Dedifferentiated amniotic fluid mesenchymal stem cell (primary cell): ENCODE results near the gene SLC9A8.
A peak's percentile ranks its signal among the peaks of the same experiment; 100 is the strongest.
"Not testable (repeated sequence)": the region's sequence is repeated elsewhere in the genome, so short reads cannot be mapped to it uniquely, and the experiment has no call there.

Source experiments
- DNase-seq: peaks from one replicate; pipeline ENCODE4 v3.0.0-alpha.2; 2016; ENCODE audit errors: extremely low spot score

SLC9A8 gene

DNA sequence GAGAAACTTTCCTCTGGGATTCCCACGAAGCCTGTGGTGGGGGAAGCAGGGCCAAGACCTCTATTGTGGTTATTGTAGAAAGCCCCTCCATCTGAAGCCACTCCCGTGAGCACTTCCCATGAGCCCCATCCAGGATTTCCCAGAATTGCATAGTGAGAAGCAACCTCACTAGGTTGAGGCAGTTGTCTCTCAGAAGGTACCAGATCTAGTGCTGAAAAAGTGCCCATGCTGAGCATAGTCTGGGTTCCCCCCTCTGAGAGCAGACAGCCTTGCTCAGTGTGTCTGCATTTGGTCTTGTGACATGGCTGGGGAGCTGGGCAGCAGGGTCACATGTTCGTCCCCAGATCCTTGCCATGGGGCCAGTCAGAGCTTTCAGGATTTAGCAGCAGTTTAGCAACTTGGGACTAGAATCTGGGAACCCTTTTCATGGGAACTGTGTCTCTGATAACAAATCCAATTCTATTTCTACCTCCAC lies 38.6 kb downstream of the SLC9A8 start:
- DNase-seq = no peak

DNA sequence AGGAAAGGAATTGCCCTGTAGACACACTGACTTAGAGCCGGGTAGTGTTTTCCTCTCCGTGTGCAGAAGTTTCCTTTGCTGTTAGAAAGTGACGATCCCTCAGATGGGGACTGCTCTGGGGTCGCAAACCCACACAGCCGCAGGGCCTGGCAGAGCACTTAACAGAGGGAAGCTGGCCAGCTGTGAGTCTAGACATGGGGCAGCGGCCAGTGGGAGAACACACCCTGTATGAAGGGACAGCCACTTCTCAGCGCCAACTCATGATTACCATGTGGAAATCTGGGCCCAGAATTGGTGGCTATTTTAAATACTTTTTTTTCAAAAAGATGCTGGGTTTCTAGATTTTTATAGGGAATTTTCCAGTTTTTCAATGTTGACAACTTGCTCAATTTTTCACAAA lies 39.4 kb downstream of the SLC9A8 start:
- DNase-seq = no peak

DNA sequence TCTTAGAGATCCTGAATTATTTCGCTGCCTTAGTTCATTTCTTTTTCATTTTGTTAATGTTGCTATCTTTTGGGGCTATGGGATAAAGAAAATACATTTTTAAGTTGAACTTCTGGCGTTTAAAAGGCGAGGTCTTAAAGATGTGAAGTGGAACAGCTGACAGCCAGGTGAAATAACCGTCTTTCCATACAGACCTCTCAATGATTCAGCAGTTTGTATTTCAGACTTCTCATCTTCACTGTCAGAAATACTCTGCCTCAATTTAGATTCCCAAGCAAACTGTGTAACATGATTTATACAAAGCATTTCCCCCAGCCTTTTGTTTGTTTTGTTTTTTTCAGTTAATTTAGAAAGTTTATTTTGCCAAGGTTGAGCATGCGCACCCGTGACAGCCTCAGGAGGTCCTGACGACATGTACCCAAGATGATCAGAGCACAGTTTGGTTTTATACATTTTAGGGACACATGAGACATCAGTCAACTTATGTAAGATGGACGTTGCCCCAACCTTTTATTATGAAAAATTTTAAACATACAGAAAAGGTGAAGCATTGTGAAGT lies 40.0 kb downstream of the SLC9A8 start:
- no peak for DNase-seq

DNA sequence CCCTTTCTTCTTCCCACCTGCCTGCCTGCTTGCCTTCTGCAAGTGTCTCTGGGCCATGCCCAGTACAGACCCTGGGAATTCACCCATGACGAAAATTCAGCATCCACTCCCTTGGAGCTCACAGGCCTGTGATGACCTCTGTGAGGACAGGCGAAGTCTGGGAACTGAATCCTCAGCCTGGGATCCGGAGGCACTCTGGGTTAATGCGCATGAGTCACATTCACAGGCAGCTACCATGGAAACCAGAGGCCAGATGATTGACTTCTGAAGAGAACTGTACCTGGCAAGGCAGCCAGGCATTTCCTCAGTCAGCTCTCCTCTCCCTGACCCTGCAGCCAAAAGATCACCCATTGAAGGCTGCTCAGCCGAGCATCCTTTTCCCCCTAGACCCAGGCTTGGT lies 41.0 kb downstream of the SLC9A8 start:
- DNase-seq = no peak

DNA sequence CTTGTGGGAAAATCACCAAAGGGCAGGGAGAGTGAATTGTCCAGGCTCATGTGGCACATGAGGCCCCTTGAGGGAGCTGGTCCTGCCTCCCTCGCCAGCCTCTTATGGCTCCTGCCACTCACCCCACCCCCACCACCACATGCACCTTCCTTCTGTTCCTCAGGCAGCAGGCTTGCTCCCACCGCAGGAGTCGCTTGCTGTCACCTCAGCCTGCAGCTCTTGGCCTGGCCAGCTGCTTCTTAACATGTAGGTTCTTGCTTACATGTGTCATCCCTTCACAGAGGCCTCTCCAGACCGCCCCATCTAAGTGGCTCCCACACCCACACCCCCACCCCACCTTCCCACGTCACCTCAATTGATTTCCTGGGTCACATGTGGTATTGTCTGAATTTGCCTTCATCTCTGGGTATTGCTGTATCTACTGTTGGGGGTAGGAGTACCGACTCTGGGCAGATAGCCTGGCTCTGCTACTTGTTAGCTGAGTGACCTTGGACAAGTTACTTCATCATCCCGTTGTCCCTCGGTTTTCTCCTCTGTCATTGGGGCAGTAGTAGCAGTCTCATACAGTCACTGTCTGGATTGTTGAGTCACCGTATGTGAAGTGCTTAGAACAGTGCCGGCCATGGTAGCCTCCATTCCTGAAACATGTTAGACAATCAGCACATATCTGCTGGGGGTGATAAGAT lies 41.7 kb downstream of the SLC9A8 start:
- DNase-seq = no peak

DNA sequence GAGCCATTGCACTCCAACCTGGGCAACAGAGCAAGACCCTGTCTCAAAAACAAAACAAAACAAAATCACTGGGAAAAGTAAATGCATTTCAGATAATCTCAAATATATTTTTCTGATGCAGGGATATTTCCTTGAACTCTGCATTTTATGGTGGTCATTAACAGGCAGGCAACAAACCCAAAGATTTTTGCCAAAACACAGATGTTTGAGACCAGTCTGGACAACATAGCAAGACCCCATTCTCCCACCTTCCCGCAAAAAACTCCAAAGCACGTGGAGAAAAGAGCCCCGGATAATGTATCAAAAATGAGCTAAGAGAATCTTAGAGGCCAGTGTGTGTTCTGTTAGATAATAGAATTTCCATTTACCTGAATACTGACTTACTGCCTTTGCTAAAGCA lies 44.3 kb downstream of the SLC9A8 start:
- DNase-seq = no peak

DNA sequence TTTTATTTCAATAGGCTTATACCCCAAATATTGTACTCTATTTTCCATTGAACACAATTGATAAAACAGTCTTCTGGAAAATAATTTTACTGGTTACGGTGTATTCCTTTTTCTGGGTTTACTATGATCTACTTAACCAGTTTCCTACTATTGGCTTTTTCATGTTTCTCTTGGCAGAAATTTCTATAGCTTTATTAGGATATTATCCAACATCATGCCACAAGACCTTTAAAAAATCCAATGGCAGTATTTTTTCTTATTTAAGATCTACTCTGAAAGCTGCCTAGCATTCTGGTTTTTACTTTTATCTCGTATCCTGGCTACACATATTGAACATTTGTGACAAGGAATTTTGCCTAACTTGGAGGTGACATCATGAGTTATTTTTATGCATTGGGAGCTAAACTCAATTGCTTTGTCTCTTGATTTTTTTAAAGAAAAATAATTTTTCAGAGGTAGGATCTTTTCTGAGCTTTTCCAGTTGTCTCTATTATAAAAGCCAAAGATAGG lies 45.5 kb downstream of the SLC9A8 start:
- DNase-seq = no peak

DNA sequence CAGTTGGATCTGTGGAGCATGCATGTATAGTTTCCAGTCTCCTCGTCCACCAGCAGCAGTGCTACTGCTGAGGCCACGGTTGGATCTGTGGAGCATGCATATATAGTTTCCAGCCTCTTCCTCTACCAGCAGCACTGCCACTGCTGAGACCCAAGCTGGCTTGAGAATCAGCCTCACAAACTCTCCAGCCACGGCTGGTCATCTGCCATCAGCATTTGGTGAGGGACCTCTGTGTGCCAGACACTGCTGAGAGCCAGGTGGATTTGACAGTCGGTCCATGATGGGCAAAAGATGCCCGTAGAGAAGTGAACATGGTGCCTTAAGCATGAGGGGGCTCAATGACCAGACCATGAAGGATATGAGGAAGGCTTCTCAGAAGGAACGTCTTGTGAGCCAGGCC lies 46.4 kb downstream of the SLC9A8 start:
- DNase-seq = no peak

DNA sequence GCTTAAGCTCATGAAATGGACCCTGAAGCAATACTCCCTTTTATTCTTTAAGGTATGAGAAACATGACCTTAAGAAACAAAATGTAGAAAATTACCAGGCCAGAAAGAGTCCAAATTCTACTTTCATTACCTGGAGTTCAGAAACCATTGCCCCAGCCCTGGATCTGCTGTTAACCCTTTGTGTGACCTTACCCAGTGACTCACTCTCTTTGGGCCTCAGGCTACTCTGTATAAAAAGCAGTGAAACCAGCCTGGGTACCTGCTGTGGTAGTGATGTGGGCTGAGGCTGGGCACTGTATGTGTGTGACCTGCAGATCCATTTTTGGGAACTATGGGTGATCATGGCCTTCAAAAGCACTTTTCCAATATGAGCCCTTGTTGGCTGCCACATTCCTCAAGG lies 47.2 kb downstream of the SLC9A8 start:
- DNase-seq = no peak

DNA sequence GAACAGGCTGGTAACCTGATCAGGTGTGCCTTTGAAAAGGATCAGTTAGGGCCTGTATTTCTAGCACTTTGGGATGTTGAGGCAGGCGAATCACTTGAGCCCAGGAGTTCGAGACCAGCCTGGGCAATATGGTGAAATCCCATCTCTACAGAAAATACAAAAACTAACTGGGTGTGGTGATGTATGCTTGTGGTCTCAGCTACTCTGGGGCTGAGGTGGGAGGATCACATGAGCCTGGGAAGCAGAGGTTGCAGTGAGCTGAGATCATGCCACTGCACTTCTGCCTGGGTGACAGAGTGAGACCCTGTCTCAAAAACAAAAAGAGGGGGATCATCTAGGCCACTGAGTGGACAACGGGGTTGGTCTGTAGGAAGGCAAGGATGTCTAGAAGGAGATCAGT lies 48.6 kb downstream of the SLC9A8 start:
- DNase-seq = not testable (repeated sequence)

DNA sequence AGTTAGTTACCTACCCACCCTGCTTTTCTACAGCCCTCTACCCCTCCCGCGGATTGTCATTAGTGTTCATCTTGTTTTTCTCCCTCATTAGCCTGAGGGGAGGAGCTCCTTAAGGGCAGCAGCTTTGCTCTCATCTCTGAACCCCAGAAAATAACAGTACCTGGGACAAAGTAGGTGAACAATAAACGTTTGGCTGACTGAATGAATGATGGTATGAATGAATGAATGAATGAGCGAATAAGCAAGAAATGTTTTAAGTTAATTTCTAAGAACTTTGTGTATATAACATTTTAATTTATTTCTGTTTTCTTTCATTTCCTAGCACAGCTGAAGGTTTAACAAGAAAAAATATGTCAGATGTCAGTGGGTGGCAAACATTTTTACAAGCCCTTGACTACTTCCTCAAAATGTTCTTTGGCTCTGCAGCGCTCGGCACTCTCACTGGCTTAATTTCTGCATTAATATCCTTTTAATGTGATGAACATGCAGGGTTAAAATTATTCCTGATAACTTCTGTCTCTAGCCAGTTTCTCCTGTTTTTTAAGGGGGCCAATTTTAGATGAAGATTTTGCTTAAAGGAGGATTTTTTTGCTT lies 50.1 kb downstream of the SLC9A8 start:
- DNase-seq = no peak

DNA sequence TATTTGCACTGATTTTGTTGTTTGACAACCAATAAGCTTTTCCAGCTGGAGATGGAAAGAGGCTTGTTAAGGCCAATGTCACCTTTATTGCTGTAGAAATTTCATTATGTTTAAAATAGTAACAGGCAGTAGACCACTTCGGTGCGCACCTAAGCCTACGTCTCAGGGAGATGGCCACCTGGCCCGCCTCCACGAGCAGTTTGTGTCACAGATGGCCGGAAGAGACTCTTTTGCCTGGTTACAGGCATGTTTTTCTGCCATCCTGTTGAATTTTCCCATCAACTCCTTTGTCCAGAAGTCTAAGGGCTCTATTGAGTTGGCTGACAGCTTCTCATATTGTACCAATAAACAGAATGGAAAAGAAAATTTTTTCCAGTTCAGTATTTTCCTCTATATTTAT lies 51.0 kb downstream of the SLC9A8 start:
- no peak for DNase-seq

DNA sequence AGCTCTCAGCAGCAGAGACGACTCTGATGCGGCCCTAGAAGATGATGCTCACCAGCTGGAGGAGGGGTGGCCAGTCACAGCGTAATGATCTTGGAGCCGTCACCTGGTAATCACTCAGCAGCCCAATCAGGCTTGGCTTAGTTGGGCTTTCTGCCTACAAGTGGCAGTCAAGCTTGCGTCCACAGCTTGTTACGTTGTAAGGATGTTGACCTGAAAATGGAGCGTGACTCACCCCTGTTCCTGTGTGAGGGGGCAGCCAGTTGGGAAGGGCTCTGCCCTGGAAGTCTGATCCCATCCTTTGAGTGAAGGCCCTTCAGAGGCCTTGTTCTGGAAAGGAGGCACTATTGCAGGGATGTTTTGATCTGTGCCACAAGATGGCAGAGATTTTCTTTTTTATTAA lies 52.9 kb downstream of the SLC9A8 start:
- peak; percentile 57 for DNase-seq

DNA sequence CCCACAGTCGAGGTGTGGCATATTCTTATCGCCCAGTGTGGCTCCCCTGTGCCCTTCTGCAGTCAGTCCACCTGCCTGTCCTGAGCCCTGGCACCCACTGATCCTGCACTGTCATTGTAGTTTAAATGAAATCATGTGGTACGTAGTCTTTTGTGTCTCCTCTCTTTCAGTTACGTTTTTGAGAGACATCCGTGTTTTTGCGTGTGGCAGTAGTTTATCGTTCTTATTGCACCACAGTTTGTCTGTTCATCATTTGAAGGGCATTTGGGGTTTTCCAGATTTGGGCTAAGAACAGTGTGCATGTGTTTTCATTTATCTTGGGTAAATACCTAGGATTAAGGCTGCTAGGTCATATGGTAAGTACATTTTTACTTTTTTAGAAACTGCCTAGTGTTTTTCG lies 53.4 kb downstream of the SLC9A8 start:
- peak; percentile 97 for DNase-seq

DNA sequence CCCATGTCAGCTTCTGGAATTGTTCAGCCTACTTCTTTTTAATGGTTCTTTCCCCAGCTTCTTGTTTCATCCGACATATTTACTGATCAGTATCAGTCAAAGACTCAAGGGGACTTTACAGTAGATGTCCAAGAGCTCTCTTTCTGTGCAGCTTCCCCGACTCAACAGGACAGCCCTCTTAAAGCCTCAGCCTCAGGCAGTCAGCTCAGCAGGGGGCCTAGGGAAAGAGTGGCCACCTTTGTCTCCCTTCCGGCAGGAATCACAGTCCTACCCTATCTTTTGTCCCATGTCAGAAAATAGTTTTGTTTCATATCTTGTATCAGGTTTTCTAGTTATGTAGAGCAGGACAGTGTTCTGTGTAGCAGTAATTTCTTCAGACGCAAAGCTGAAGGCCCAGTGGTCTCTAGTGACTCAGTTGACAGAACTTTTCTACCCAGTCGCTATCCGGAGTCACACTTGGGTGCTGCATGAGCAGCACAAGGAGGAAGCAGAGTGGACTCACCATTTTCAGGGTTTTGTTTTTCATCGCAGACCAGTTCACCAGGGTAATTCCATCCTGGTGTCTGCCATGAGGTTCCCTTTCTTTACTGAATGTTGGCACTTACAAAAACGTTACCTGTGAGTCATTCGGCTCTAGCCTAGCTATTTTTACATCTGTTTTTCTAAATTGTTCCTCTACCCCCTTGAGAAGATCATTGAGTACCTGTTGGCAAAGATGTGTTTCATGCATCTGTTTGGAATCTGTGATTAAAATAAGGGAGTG lies 55.0 kb downstream of the SLC9A8 start:
- no peak for DNase-seq

DNA sequence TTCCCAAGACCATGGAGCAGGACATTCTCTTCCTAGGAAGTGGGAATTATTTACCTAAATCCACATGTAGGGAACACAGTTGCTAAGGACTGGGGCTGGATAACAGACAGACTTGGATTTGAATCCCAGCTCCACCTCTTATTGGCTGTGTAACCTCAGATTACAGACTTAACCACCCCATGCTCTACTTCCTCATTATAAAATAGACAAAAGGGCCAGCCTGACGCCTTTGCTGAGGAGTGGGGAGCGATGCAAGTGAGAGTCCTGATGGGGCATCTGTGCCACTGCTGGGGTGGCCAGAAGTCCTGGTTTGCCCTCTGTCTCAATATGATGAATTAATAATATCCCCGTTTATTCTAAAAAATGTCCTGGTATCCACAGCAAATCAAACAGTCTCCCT lies 55.9 kb downstream of the SLC9A8 start:
- no peak for DNase-seq

DNA sequence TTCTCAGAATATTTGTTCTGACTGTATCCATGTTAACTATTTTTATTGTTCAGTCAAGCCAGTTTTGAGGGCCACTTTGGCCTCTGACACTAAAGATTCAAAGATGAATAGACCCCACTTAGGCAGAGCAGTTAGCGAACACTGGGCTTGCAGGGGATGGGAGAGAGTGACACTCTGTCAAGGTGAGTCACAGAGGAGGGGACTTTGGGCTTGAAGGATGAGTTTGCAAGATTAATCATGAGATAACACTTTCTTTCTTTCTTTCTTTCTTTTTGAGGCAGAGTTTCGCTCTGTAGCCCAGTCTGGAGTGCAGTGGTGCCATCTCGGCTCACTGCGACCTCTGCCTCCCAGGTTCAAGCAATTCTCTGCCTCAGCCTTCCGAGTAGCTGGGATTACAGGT lies 56.3 kb downstream of the SLC9A8 start:
- DNase-seq = no peak

DNA sequence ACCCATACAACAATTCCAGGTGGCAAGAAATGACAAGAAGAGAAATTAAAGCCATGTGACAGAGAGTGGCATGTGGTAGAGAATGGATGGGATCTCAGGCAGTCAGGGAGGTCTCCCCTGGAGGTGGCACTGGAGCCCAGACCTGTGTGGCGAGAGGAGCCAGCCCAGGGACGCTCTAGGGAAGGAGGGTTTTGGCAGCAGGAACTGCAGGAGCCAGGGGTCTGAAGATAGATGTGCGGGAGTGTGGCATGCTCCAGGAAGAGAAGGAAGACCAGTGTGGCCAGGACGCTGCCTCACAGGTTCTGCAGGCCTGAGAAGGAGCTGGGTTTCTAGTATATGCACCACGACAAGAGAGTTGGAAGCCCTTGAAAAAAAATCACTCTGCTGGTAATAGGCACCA lies 57.6 kb downstream of the SLC9A8 start:
- DNase-seq = no peak

DNA sequence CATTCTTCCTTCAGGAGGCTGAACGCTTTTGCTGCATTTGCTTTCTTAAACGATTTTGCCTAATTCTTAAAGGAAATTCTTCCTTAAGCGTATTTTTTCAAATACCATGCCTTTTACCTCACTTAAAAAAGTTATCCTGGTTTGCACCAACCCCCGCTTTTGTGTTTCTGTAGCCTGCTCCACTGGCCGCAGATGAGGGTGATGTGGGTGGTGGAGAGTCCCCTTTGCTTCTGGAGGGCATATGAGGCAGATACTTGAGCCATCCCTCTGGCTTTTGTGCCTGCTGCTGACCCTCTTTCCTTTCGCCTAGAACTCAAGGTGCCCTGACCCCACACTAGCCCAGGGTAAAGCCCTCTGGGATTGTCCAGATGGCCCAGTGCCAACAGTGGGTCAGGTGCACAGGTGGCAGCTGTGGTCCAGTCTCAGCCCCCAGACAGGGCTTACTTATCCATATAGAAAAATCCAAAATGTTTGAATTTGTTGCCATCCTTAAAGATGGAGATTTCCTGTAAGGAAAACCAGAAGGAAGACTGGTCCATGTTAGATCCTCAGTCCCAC lies 58.8 kb downstream of the SLC9A8 start:
- DNase-seq = no peak

DNA sequence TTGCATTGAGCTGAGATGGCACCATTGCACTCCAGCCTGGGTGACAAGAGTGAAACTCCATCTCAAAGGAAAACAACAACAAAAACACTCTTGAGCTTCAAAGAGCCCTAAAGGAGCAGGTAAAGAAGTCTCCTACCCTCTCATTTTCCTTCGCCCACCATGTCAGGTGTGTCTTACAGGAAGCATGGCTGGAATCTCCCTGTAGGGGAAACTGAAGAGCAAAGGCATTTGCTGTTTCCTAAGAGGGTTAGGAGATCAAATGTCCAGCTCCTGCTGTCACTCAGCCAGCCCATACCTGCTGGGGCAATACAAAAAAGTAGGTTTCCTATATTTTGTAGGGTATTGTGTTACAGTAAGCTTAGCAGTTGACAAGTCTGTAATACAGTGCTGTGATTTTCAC lies 59.4 kb downstream of the SLC9A8 start:
- no peak for DNase-seq

DNA sequence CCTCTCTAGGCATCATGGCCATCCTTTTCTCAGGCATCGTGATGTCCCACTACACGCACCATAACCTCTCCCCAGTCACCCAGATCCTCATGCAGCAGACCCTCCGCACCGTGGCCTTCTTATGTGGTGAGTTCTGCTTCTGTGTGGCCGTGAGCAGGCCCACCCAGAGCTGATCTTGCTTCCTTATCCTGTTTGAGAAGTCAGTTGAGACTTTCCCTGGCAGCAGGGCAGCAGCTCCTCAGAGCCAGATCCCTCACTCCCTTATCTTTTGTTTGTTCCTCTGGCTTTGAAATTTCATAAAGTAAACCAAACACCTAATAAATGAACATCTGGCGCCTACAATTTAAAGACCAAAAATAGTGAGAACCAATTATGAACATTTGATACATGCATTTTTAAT lies 62.1 kb downstream of the SLC9A8 start:
- no peak for DNase-seq

DNA sequence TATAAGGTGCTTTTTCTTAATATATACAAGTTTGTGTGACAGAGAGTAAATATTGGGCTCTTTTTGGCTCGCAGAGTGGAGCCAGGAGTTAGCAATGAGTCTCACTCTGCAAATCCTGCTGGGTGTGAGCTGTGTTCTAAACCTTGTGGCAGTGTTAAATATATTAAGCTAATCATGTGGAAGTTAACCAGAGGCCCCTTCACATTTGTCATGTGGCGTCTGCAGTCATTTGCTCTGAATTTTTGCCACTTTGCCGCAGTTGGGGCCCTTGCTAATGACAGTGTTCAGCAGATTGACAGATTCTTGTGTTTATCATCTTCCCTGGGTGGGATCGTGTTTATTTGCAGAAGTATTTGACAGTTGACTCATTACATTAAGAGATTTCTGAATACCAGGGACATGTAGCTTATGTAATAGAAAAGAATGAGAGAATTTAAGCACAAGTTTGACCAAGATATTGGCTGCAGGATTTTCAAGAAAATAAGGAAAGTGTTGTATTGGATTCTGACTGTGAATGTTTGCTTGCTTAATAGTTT lies 64.8 kb downstream of the SLC9A8 start:
- no peak for DNase-seq
